ENCODE results near the gene GALE.
"Not testable (repeated sequence)": the region's sequence is repeated elsewhere in the genome, so short reads cannot be mapped to it uniquely, and the experiment has no call there.

GALE gene

DNA sequence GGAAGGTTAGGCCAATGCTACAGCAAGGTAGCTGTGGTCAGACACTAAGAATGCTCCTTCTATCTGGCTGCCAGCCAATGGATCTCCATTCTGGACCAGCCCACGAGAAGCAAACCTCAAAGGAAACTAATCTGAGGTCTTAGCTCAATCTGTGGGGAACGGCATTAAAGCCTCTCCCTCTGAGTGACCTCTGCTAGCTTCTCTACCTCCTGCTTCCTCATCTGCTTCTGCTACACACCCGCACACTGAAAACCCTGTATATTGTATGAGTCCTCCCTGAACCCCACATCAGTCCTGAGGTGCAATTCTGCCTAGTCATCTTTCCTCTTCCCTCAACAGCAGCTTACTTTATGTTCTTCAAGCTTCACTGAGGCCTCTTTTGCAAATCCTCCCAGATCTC is 6.9 kb upstream of the GALE start:
- no peak for DNase-seq

GRCh38 chr1:23806280-23806679 is 5.7 kb upstream of the GALE start:
- no peak for DNase-seq

- no peak for DNase-seq
Measured at GRCh38 chr1:23805025-23805424, 4.5 kb upstream of the GALE start.

DNA sequence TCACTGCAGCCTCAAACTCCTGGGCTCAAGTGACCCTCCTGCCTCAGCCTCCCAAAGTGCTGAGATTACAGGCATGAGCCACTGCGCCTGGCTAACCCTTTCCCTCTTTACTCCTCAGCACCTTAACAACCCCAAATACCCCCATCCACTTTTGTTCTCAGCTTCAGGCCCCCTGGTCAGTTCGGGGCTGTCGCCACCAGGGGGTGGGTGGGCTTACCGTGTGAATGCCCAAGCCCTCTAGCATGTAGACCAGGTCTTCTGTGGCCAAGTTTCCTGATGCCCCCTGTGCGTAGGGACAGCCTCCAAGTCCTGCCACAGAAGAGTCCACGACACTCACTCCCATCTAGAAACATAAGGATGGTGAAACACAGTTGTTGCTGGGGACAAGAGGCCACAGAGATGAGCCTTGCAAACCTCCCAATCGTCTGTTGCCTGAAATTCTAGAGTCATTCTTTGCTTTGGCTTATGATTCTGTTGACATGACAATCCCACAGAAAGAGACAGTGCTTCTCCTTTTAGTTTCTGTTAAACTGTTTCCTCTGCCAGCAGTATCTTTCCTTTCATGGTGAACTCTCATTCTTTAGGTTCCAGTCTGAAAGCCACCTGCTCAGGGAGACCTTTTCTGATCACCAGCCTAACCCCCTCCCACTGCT is 3.8 kb upstream of the GALE start:
- no peak for DNase-seq

- DNase-seq = no peak
Measured at GRCh38 chr1:23803674-23804073, 3.1 kb upstream of the GALE start.

DNA sequence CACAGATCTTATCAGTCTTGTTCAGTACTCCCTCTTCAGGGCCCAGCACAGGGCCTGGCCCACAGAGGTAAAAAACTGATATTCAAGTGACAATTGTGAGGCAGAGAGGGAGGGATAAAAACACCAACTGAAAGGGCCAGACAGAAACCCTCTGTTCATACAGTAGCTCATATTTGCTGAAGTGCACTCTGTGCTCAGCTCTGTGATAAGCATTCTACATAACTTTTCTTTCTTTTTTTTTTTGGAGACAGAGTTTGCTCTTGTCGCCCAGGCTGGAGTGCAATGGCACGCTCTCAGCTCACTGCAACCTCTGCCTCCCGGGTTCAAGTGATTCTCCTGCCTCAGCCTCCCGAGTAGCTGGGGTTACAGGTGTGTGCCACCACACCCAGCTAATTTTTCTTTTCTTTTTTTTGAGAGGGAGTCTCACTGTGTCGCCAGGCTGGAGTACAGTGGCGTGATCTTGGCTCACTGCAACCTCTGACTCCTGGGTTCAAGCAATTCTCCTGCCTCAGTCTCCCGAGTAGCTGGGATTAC is 2.3 kb upstream of the GALE start:
- not testable (repeated sequence) for DNase-seq

DNA sequence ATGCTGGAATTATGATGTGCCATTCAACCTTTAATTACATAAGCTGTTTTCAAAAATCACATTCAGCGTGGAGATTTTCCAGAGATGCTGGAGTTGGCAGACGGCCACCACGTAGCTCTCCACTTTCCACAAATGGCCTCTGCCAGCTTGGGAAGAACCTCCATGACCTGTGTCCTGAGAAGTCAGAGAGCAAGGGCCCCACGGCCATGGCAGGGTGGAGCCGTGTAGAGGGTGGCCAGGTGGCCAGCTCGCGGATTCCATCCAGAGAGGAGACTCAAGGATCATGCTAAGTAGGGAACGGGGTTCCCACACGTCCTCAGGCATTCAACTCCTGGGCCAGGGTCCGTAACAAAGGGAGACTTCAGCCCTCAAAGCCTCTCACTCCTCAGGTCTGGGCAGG is 1.3 kb upstream of the GALE start:
- no peak for DNase-seq

DNA sequence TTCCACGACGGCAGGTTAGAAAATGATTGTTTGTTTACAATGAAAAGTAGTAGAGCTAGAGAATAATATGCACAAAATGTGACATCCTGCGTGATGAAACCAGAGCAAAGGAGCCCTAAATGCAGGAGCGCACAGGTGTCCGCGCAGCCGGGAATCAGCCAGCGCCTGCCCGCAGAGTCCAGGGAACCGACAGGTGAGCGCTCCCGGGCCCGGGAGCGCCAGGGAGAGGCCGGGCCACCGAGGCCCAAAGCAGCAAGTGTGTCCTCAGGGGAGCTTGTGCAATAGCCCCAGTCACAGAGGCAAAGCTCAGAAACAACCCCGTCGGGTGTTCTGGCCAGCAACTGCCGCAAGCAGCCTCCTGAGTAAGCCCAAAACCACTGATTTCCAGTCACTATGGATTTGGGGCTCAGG is 789 bp upstream of the GALE start:
- no peak for DNase-seq

GRCh38 chr1:23799570-23800399 is 769 bp downstream of the GALE start:
- DNase-seq = no peak

DNA sequence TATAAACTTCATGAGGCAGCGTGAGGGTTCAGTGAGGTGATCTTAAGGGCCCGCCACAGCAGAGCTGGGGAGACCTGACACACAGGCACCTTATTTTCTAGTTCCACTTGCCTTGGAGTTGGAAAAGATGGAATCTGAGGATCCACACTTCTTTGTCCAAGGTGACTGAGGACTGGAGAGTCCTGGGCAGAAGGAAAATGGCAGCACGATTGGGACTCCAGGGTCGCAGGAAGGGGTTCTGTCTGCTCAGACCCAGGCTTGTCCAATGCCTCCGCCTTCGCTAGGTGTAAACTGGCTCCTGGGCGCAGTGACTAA is 1.3 kb downstream of the GALE start:
- DNase-seq = no peak

DNA sequence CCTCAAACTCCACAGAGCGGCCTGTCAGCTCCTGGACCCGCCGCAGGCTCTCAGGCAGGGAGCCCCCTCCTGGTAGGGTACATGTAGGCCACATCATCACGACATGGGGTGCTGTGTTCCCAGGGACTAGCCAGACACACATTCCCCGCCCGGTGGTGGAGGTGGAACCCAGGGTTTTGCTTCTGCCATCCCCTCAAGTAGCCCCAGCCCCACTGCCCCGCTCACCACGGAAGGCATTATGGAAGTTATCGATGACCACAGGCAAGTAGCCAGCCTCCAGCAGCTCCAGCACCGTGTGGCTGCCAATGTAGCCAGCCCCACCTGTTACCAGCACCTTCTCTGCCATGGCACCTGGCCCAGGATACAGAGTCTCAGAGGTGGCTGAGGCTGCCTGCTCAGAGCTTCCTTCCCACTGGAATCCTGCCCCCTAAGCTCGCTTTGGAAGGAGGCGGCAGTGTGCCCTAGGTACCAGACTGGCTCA is 1.9 kb downstream of the GALE start:
- no peak for DNase-seq

- DNase-seq = no peak
Measured at GRCh38 chr1:23797478-23798448, 2.8 kb downstream of the GALE start.

- no peak for DNase-seq
Measured at GRCh38 chr1:23796466-23797271, 3.9 kb downstream of the GALE start.

DNA sequence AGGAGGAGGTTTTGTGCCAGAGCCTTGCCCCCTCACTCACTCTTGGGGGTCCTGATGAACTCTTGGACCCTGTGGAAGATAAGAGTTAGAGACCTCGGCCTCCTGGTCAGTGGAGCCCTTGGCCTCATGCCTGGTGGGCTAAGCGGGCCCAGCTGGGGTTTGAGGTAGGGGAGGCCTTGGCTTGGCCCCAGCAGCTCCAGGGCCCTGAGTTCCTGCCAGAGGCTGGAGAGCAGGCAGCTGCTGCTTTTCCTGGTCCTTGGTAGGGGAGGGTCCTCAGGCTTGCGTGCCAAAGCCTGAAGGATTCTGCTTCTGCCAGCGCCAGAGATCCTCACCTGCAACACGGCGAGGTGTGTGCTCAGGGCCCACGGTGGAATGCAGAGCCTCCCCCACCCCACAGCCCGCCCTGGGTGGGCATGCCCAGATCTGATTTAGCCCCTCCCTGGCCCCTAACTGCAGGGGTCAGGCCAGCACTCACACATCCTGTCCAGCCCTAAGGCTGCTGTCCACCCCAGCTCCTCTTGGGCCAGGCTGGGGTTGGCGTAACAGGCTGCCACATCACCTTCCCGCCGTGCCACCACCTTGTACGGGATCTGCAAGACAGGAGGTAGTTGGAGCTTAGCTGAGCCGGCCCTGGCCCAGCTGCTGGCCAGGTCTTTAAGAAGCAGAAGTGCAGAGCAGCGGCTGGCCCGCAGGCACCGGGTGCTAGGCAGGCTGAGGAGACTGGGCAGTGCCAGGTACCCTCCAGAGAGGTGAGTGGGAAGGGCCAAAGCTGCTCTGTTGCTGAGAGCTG is 4.7 kb downstream of the GALE start:
- DNase-seq = no peak

DNA sequence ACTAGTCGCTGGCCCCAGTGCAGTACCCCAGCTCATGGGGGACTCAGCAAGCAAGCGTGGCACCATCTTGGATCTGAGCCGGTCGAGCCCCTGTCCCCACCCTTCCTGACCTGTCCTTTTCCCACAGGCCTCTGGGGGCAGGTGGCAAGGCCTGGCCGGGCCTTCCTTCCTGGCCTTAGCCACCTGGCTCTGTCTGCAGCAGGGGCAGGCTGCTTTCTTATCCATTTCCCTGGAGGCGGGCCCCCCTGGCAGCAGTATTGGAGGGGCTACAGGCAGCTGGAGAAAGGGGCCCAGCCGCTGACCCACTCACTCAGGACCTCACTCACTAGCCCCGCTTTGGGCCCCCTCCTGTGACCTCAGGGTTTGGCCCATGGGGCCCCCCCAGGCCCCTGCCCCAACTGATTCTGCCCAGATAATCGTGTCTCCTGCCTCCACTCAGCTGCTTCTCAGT is 5.8 kb downstream of the GALE start:
- DNase-seq = not testable (repeated sequence)

DNA sequence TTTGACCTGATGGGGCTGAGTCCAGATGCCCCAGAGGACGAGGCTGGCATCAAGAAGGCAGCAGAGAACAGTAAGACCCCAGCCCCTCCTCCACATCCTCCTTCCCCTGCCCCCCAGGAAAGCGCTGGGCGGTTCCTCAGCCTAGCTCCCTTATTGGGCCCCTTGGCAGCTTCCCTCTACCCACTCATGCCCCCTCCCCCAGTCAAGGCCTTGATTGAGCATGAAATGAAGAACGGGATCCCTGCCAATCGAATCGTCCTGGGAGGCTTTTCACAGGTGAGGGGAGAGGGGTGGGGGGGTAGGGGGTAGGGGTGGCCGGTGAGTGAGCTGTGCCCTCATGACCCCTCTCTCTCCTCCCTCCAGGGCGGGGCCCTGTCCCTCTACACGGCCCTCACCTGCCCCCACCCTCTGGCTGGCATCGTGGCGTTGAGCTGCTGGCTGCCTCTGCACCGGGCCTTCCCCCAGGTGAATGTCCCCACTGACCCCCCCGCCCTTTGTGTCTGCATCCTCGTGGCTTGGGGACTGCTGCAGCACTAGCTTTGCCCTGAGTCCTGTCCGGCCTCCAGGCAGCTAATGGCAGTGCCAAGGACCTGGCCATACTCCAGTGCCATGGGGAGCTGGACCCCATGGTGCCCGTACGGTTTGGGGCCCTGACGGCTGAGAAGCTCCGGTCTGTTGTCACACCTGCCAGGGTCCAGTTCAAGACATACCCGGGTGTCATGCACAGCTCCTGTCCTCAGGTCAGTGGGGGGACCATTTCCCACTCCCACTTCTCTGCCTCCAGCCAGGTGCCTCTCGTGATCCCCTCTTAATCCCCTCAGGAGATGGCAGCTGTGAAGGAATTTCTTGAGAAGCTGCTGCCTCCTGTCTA is 6.5 kb downstream of the GALE start:
- no peak for DNase-seq

GRCh38 chr1:23793018-23793781 is 7.4 kb downstream of the GALE start:
- DNase-seq = no peak

DNA sequence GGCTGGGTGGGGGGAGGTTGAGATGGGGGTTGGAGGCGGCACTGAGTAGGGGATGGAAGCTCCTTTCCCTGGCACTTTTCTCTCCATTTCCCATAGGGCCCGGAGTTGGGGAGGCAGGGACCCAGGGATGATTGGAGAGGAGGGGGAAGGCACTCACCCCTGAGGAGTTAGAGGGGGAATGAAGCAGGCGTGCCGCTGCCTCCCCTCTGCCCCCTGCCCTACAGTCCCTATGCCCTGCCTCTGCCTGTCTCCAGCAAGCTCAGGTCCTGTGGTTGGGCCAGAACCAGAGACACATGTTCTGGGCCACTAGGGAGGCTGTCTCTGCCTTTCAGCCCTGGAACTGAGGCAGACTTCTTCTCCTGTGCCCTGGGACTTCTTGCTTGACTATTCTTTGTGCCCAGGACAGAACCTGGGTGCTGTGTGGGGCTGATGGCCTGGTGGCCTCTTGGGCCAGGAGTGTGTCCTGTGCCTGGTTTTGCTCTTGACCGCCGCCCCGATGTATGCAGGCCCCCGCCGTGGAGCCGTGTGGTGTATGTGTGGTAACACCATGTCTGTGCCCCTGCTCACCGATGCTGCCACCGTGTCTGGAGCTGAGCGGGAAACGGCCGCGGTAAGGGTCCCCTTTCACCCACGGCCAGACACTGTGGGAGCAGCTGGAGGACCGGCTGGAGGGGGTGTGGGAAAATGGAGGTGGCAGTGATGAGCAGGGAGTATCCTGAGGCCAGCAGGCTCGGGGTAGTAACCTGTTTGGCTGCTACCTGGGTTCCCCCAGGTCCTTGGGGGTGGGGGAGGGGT is 8.2 kb downstream of the GALE start:
- no peak for DNase-seq
